Gastrocnemius medialis (tissue), 4 donors: ENCODE data around the gene STARD13.

ENCODE experiments used
- POLR2A ChIP-seq, 2 donors: fragments of 450-650 bp; IDR thresholded peaks; one replicate each; pipeline ENCODE4 v1.6.1; 2017; ENCODE audit warnings: antibody characterized with exemption in 2 of 2, mild to moderate bottlenecking in 2 of 2, moderate library complexity in 2 of 2
- TF ChIP-seq, protein P1 (sequence below), 5 experiments: fragments of 450-650 bp in 3 of 5; fragments of 200-600 bp in 2 of 5; sonication (generic) in 2 of 5; IDR thresholded peaks in 4 of 5; conservative IDR thresholded peaks in 1 of 5; 1 replicate in 4 of 5; 2 replicates in 1 of 5; pipeline ENCODE4 v1.5.1; 2016 to 2019; ENCODE audit warnings: antibody characterized with exemption in 5 of 5, mild to moderate bottlenecking in 3 of 5, moderate library complexity in 3 of 5

DNA sequence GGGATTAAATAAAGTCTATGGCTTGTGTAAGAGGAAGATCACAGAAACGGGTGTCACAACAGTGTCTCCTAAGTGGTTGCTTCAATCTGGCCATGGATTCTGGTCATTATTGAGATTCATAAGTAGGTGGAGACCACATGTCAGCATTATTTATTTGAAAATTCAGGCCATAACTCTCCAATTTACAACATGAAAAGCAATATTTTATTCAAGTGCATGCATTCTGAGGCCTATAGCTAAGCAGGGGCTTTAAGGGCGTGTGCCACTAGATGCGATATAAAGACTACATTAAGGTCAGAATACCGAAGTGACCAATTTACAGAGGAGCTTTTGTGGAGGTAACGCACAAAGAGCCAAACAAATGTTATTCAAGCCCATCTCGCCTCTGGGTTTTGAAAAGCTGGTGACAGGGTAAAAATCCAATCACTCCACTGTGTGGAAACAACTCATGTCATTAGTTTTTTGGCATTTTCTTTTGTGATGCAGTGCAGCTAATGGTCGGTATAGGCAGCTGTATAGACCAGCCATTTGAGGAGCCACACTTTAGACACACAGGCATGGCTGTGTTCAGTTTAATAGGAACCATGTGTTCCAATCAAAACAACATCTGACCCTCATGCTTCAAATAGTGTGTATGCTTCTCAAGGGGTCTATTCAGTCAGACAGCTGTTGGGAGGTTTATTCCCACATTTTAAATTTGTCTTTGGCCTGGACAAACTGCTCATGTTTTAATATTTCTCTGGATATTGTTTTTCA, 145.6 kb downstream of the STARD13 start:
- TF ChIP-seq, protein P1, sequence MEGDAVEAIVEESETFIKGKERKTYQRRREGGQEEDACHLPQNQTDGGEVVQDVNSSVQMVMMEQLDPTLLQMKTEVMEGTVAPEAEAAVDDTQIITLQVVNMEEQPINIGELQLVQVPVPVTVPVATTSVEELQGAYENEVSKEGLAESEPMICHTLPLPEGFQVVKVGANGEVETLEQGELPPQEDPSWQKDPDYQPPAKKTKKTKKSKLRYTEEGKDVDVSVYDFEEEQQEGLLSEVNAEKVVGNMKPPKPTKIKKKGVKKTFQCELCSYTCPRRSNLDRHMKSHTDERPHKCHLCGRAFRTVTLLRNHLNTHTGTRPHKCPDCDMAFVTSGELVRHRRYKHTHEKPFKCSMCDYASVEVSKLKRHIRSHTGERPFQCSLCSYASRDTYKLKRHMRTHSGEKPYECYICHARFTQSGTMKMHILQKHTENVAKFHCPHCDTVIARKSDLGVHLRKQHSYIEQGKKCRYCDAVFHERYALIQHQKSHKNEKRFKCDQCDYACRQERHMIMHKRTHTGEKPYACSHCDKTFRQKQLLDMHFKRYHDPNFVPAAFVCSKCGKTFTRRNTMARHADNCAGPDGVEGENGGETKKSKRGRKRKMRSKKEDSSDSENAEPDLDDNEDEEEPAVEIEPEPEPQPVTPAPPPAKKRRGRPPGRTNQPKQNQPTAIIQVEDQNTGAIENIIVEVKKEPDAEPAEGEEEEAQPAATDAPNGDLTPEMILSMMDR (IDR thresholded peaks at IDR 0.05 in 4 of 5, conservative IDR thresholded peaks at IDR 0.05 in 1 of 5): no peak
- no peak for TF ChIP-seq POLR2A (IDR thresholded peaks at IDR 0.05)
